ENCODE data around the gene GNG7. TPM values are rescaled to one million over a fixed set of nuclear protein-coding genes. Genes with fewer than 3 reads are reported as not detected.

Gene GNG7
- total RNA-seq, 1 experiment from 2014 or later: 7.7 TPM

DNA sequence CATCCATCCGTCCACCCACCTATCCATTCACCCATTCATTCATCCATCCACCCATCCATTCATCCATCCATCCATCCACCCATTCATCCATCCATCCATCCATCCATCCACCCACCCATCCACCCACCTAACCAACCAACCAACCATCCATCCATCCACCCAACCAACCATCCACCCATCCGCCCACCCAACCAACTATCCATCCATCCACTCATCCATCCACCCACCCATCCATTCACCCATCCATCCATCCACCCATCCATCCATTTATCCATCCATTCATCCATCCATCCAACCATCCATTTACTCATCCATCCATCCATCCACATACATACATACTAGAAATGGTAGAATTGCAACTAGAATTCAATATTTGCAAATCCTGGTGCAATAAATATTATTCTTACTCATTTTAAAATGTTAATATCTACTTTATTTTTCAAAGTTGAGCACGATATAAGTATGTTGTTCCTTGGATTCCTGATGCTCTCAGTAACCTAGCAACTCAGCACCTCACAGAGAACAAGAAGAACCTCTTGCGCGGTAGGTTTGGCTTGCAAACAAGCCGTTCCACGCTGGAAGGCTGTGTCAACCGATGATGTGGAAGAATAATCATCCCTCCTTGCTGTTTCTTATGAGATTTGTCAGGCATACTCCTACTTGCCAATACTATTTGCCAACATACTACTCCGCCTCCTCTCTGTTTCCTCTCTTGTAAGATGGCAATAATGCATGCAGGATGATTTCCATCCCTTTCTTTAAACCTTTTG, 111.7 kb downstream of the GNG7 start:
- Histone ChIP-seq H2AK5ac (ENCODE audit: insufficient read length, low read length) (no peak overlapping the region), H3K79me1 (ENCODE audit: insufficient read depth, low read depth, low read length, poor library complexity, severe bottlenecking) (no peaks in the 10 kb centered on the region), H3K14ac (ENCODE audit: insufficient read depth, low read length) (no peak overlapping the region), H2AFZ (ENCODE audit: low read length) (no peak overlapping the region), H3K27ac (ENCODE audit: insufficient read length, low read depth, low read length) (no peak overlapping the region), H3K23me2 (ENCODE audit: insufficient read length, low read depth, low read length, poor library complexity, severe bottlenecking) (peaks cover 4% of the 10 kb centered on the region), H3K79me2 (ENCODE audit: insufficient read depth, low read length) (no peaks in the 10 kb centered on the region), H4K5ac (ENCODE audit: insufficient read length, low read depth, low read length) (no peak overlapping the region), H2BK12ac (ENCODE audit: insufficient read length, low read depth, low read length) (no peak overlapping the region), H4K8ac (replicated peaks; ENCODE audit: insufficient read length, low read depth, low read length) (no peak overlapping the region), H3K4me2 (ENCODE audit: insufficient read depth, insufficient read length, low read length) (no peak overlapping the region), H3K4me1 (ENCODE audit: insufficient read depth, low read length) (peaks cover 6% of the 10 kb centered on the region), H4K91ac (ENCODE audit: insufficient read length, low read depth, low read length) (no peak overlapping the region), H3T11ph (ENCODE audit: low read length) (no peak overlapping the region), H2BK20ac (ENCODE audit: low read depth, low read length, poor library complexity, severe bottlenecking) (no peak overlapping the region), H3K27me3 (ENCODE audit: insufficient read depth, low read length) (no peaks in the 10 kb centered on the region), H3K4ac (ENCODE audit: low read depth, low read length) (no peak overlapping the region), H4K20me1 (ENCODE audit: control insufficient read depth, insufficient read depth, insufficient read length) (no peaks in the 10 kb centered on the region), H3K23ac (ENCODE audit: insufficient read length, low read depth, low read length) (no peak overlapping the region), H3K56ac (ENCODE audit: insufficient read length, low read depth, low read length) (no peak overlapping the region), H3K9me3 (ENCODE audit: control insufficient read depth, low read depth, low read length) (no peaks in the 10 kb centered on the region), H2BK15ac (ENCODE audit: low read depth, low read length) (no peak overlapping the region), H3K18ac (ENCODE audit: insufficient read length, low read depth, low read length) (no peak overlapping the region), H2BK120ac (ENCODE audit: low read depth, low read length, poor library complexity, severe bottlenecking) (no peak overlapping the region), H2BK5ac (ENCODE audit: insufficient read length, low read length) (no peak overlapping the region), H3K9ac (ENCODE audit: extremely low read depth, insufficient read length, low read length) (no peak overlapping the region)
- Mint-ChIP-seq H3K27me3 (ENCODE audit: low read depth) (peaks cover 11% of the 10 kb centered on the region), H3K4me3 (no peak overlapping the region), H3K36me3 (ENCODE audit: insufficient read depth in 1 of 3, low read depth in 3 of 3) (no peaks in the 10 kb centered on the region), H3K27ac (no peak overlapping the region; a peak in 1 of 7 replicates), H3K4me1 (peaks cover 24 to 41% of the 10 kb centered on the region in 2 experiments), H3K9me3 (peaks cover 0 to 5% of the 10 kb centered on the region in 2 experiments; a peak in 2 of 5 replicates)
- 100% methylated on average over 1 of the region's 9 CpGs for WGBS (ENCODE audit: extremely low coverage, insufficient read length, low lambda C conversion rate)
- TF ChIP-seq, protein P1, sequence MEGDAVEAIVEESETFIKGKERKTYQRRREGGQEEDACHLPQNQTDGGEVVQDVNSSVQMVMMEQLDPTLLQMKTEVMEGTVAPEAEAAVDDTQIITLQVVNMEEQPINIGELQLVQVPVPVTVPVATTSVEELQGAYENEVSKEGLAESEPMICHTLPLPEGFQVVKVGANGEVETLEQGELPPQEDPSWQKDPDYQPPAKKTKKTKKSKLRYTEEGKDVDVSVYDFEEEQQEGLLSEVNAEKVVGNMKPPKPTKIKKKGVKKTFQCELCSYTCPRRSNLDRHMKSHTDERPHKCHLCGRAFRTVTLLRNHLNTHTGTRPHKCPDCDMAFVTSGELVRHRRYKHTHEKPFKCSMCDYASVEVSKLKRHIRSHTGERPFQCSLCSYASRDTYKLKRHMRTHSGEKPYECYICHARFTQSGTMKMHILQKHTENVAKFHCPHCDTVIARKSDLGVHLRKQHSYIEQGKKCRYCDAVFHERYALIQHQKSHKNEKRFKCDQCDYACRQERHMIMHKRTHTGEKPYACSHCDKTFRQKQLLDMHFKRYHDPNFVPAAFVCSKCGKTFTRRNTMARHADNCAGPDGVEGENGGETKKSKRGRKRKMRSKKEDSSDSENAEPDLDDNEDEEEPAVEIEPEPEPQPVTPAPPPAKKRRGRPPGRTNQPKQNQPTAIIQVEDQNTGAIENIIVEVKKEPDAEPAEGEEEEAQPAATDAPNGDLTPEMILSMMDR (conservative IDR thresholded peaks at IDR 0.05): no peak
- DNase-seq: no peak
